H1 (cell line): ENCODE results near the gene SLC12A6. TPM values are rescaled to one million over a fixed set of nuclear protein-coding genes. Genes with fewer than 3 reads are reported as not detected.

Experiments
- CTCF ChIA-PET: fragments of 300-600 bp; sonication (Branson Sonifier 250); formaldehyde crosslinking; loops from one replicate; lab custom pipeline; 2021; ENCODE audit not compliant: partially characterized antibody; lab: Charles Lee
- POLR2A ChIA-PET: fragments of 300-600 bp; sonication (Branson Sonifier 250); formaldehyde crosslinking; loops from one replicate; lab custom pipeline; 2021; ENCODE audit warnings: inconsistent platforms; ENCODE audit not compliant: partially characterized antibody; lab: Charles Lee
- DNase-seq, 2 experiments: peaks; one replicate each; pipeline versions ENCODE4 v3.0.0 to v3.0.0-alpha.2; 2010 to 2022; ENCODE audit warnings: low spot score in 2 of 2, low read depth in 1 of 2, mixed read lengths in 1 of 2
- FAIRE-seq: peaks from 2 replicates; lab custom pipeline; 2011; peaks lifted over from hg19 to GRCh38; lab: Jason Lieb, UNC
- H2AFZ ChIP-seq: 2 replicates; pipeline ENCODE4 v1.8.1; 2012; ENCODE audit warnings: low read length, inconsistent platforms
- H2AK5ac ChIP-seq: 2 replicates; pipeline ENCODE4 v1.6.1; 2013; ENCODE audit warnings: low read depth, low read length
- H2BK120ac ChIP-seq: replicated peaks from 2 replicates; pipeline ENCODE3; 2013; ENCODE audit warnings: low read depth, low read length, inconsistent platforms
- H2BK12ac ChIP-seq: 2 replicates; pipeline ENCODE4 v1.6.1; 2013; ENCODE audit warnings: low read depth, low read length
- H2BK15ac ChIP-seq: 2 replicates; pipeline ENCODE4 v1.6.1; 2013; ENCODE audit warnings: low read length
- H2BK20ac ChIP-seq: 2 replicates; pipeline ENCODE4 v1.6.1; 2013; ENCODE audit warnings: low read length
- H2BK5ac ChIP-seq: 2 replicates; pipeline ENCODE4 v1.6.1; 2013; ENCODE audit warnings: low read depth, low read length
- H3K14ac ChIP-seq: 2 replicates; pipeline ENCODE4 v1.6.1; 2013; ENCODE audit warnings: inconsistent platforms; ENCODE audit not compliant: insufficient read length
- H3K18ac ChIP-seq: 2 replicates; pipeline ENCODE4 v1.6.1; 2013; ENCODE audit warnings: low read length; ENCODE audit errors: extremely low read depth
- H3K23ac ChIP-seq: 2 replicates; pipeline ENCODE4 v1.6.1; 2013; ENCODE audit warnings: inconsistent platforms; ENCODE audit not compliant: insufficient read length
- H3K23me2 ChIP-seq: 2 replicates; pipeline ENCODE4 v1.6.1; 2013; ENCODE audit warnings: low read depth, low read length
- H3K27ac ChIP-seq: 2 replicates; pipeline ENCODE4 v1.6.1; 2011; ENCODE audit warnings: low read depth, low read length, inconsistent platforms
- H3K27me3 ChIP-seq, 4 experiments: replicated peaks in 1 of 4; 1 replicate in 1 of 4; 2 replicates in 3 of 4; pipeline versions ENCODE4 v1.6.1 to v1.8.1; 2011 to 2013; ENCODE audit warnings: low read length in 3 of 4, mild to moderate bottlenecking in 3 of 4, inconsistent platforms in 2 of 4, mixed read lengths in 2 of 4, moderate library complexity in 1 of 4; ENCODE audit not compliant: control insufficient read depth in 3 of 4, insufficient read depth in 3 of 4; ENCODE audit errors: extremely low read depth in 1 of 4
- H3K36me3 ChIP-seq, 4 experiments: 2 replicates each; pipeline versions ENCODE4 v1.6.1 to v1.8.1; 2011 to 2013; ENCODE audit warnings: mild to moderate bottlenecking in 4 of 4, low read length in 3 of 4, moderate library complexity in 2 of 4, control low read depth in 1 of 4, inconsistent platforms in 1 of 4; ENCODE audit not compliant: insufficient read depth in 4 of 4, control insufficient read depth in 2 of 4
- H3K4ac ChIP-seq: replicated peaks from 2 replicates; pipeline ENCODE3; 2013; ENCODE audit warnings: low read length, low read depth, mixed read lengths, inconsistent platforms; ENCODE audit not compliant: insufficient read length
- H3K4me1 ChIP-seq, 4 experiments: replicated peaks in 1 of 4; 1 replicate in 1 of 4; 2 replicates in 3 of 4; pipeline versions ENCODE4 v1.6.1 to v1.8.1; 2011 to 2013; ENCODE audit warnings: low read length in 3 of 4, inconsistent platforms in 2 of 4, mixed read lengths in 1 of 4; ENCODE audit not compliant: insufficient read depth in 4 of 4, control insufficient read depth in 3 of 4
- H3K4me2 ChIP-seq, 2 experiments: 2 replicates each; pipeline versions ENCODE4 v1.6.1 to v1.8.1; 2011 to 2013; ENCODE audit warnings: low read depth in 2 of 2, low read length in 2 of 2, control low read depth in 1 of 2, inconsistent platforms in 1 of 2, mild to moderate bottlenecking in 1 of 2; ENCODE audit not compliant: insufficient read depth in 1 of 2
- H3K4me3 ChIP-seq, 4 experiments: fragments of 200-600, 300-600 bp in 1 of 4; sonication (generic), shearing (Covaris generic), sonication (Bioruptor Twin) in 1 of 4; 2 replicates each; pipeline versions ENCODE4 v1.5.1 to v1.8.1; 2011 to 2016; ENCODE audit warnings: low read length in 4 of 4, low read depth in 3 of 4, control low read depth in 2 of 4, inconsistent platforms in 2 of 4, mild to moderate bottlenecking in 2 of 4, mixed read lengths in 1 of 4, moderate library complexity in 1 of 4; ENCODE audit not compliant: insufficient read depth in 2 of 4; ENCODE audit errors: extremely low read depth in 1 of 4
- H3K56ac ChIP-seq: replicated peaks from 2 replicates; pipeline ENCODE3; 2013; ENCODE audit warnings: low read depth, mild to moderate bottlenecking, mixed read lengths, low read length, inconsistent platforms; ENCODE audit not compliant: insufficient read length
- H3K79me1 ChIP-seq: 2 replicates; pipeline ENCODE4 v1.6.1; 2013; ENCODE audit warnings: low read depth, low read length, control low read depth
- H3K79me2 ChIP-seq, 2 experiments: 2 replicates each; pipeline versions ENCODE4 v1.6.1 to v1.8.1; 2012 to 2013; ENCODE audit warnings: low read length in 2 of 2, mild to moderate bottlenecking in 2 of 2, inconsistent platforms in 1 of 2; ENCODE audit not compliant: insufficient read depth in 2 of 2, control insufficient read depth in 1 of 2
- H3K9ac ChIP-seq, 4 experiments: replicated peaks in 1 of 4; 1 replicate in 1 of 4; 2 replicates in 3 of 4; pipeline versions ENCODE4 v1.6.1 to v1.8.1; 2011 to 2013; ENCODE audit warnings: low read depth in 3 of 4, low read length in 3 of 4, control low read depth in 2 of 4, mild to moderate bottlenecking in 2 of 4, moderate library complexity in 2 of 4, inconsistent platforms in 1 of 4; ENCODE audit errors: extremely low read depth in 1 of 4
- H3K9me3 ChIP-seq, 2 experiments: 2 replicates each; pipeline versions ENCODE4 v1.6.1 to v1.8.1; 2012 to 2013; ENCODE audit warnings: mild to moderate bottlenecking in 2 of 2, moderate library complexity in 2 of 2, control low read depth in 1 of 2, inconsistent platforms in 1 of 2, low read depth in 1 of 2, low read length in 1 of 2, mixed read lengths in 1 of 2; ENCODE audit not compliant: insufficient read depth in 2 of 2
- H4K20me1 ChIP-seq, 2 experiments: replicated peaks in 1 of 2; 2 replicates each; pipeline versions ENCODE3 to v1.8.1; 2011 to 2013; ENCODE audit warnings: inconsistent platforms in 2 of 2, low read length in 2 of 2, mild to moderate bottlenecking in 1 of 2; ENCODE audit not compliant: insufficient read depth in 2 of 2, control insufficient read depth in 1 of 2
- H4K5ac ChIP-seq: 2 replicates; pipeline ENCODE4 v1.6.1; 2013; ENCODE audit warnings: low read length, low read depth, mixed read lengths, inconsistent platforms; ENCODE audit not compliant: insufficient read length
- H4K8ac ChIP-seq: 2 replicates; pipeline ENCODE4 v1.8.0; 2013; ENCODE audit warnings: mild to moderate bottlenecking, moderate library complexity, low read length, inconsistent platforms; ENCODE audit not compliant: insufficient read depth; ENCODE audit errors: extremely low read depth
- H4K91ac ChIP-seq: replicated peaks from 2 replicates; pipeline ENCODE3; 2013; ENCODE audit warnings: low read length, mixed read lengths, inconsistent platforms; ENCODE audit not compliant: insufficient read length
- BCL11A ChIP-seq, 2 experiments: IDR thresholded peaks; one replicate each; pipeline ENCODE4 v1.6.1; 2011; ENCODE audit warnings: low read depth in 2 of 2, low read length in 2 of 2, mild to moderate bottlenecking in 2 of 2
- CEBPB ChIP-seq: IDR thresholded peaks from 2 replicates; pipeline ENCODE4 v1.6.1; 2012; ENCODE audit warnings: low read depth, low read length
- EZH2 ChIP-seq: fragments of 200-600 bp; sonication (generic); IDR thresholded peaks from 2 replicates; pipeline ENCODE4 v1.7.1; 2012; ENCODE audit warnings: low read depth, mild to moderate bottlenecking, moderate library complexity, low read length, inconsistent platforms; ENCODE audit not compliant: severe bottlenecking
- KDM1A ChIP-seq: fragments of 200-600, 300-600 bp; sonication (generic); IDR thresholded peaks from 2 replicates; pipeline ENCODE4 v1.7.1; 2016; ENCODE audit warnings: mild to moderate bottlenecking, low read length, borderline replicate concordance
- PHF8 ChIP-seq: fragments of 200-600 bp; sonication (generic); conservative IDR thresholded peaks from 2 replicates; pipeline ENCODE4 v1.7.1; 2012; ENCODE audit warnings: low read depth, mild to moderate bottlenecking, inconsistent platforms, low read length, moderate library complexity
- RAD21 ChIP-seq, 2 experiments: IDR thresholded peaks in 1 of 2; conservative IDR thresholded peaks in 1 of 2; 2 replicates each; pipeline ENCODE4 v1.6.1; 2011; ENCODE audit warnings: low read depth in 2 of 2, low read length in 2 of 2, improper control_type of control experiment in 1 of 2, inconsistent platforms in 1 of 2, mild to moderate bottlenecking in 1 of 2, moderate library complexity in 1 of 2
- SIN3A ChIP-seq, 2 experiments: IDR thresholded peaks in 1 of 2; conservative IDR thresholded peaks in 1 of 2; 2 replicates each; pipeline ENCODE4 v1.6.1; 2011 to 2012; ENCODE audit warnings: low read length in 2 of 2, improper control_type of control experiment in 1 of 2, low read depth in 1 of 2, mild to moderate bottlenecking in 1 of 2
- SIX5 ChIP-seq: IDR thresholded peaks from 2 replicates; pipeline ENCODE4 v1.6.1; 2011; ENCODE audit warnings: mild to moderate bottlenecking, low read depth, low read length
- SP2 ChIP-seq: IDR thresholded peaks from 2 replicates; pipeline ENCODE4 v1.6.1; 2012; ENCODE audit warnings: mild to moderate bottlenecking, low read length, inconsistent platforms
- TAF1 ChIP-seq: IDR thresholded peaks from 2 replicates; pipeline ENCODE4 v1.6.1; 2011; ENCODE audit warnings: mild to moderate bottlenecking, low read depth, low read length
- WGBS, 2 experiments: shearing (Covaris generic) in 1 of 2; methylation state at CpG; one replicate each; pipeline versions ENCODE4 v1.1.6 to v1.1.7; 2013 to 2015; ENCODE audit warnings: low lambda C conversion rate in 2 of 2, mixed read lengths in 2 of 2, inconsistent platforms in 1 of 2, low coverage in 1 of 2, missing lambda C conversion rate in 1 of 2; ENCODE audit not compliant: insufficient replicate concordance in 2 of 2, insufficient coverage in 1 of 2, insufficient read length in 1 of 2; ENCODE audit errors: extremely low coverage in 1 of 2, missing lambda C conversion rate in 1 of 2; 5-methylcytosine and 5-hydroxymethylcytosine counted together
- polyA plus RNA-seq, 7 experiments: library from polyadenylated mRNA; depleted of rRNA in 3 of 7; stranded (reverse) in 5 of 7; unstranded in 2 of 7; fragments of >200 nt in 5 of 7; fragments of 200-250 nt in 2 of 7; gene quantifications; 1 replicate in 5 of 7; 2 replicates in 1 of 7; 4 replicates in 1 of 7; pipeline versions ENCODE4 v1.2.1 to v1.2.3, GENCODE V29; 2011 to 2013; ENCODE audit warnings: missing spikeins in 2 of 7, mixed read lengths in 2 of 7
- total RNA-seq: library from RNA; stranded (reverse); fragmentation: NEBNext Ultra II Directional; extraction: Animal tissue kit (Norgen Biotek cat#: 25700); gene quantifications from 2 replicates; pipeline ENCODE4 v1.2.1, GENCODE V29; 2021

The SLC12A6 gene
- total and polyA plus RNA-seq, 2 of the 8 experiments (the other 6 are each of a cell fraction or from before 2014, with no cell fraction given), result 9.2 to 11.1 TPM

DNA sequence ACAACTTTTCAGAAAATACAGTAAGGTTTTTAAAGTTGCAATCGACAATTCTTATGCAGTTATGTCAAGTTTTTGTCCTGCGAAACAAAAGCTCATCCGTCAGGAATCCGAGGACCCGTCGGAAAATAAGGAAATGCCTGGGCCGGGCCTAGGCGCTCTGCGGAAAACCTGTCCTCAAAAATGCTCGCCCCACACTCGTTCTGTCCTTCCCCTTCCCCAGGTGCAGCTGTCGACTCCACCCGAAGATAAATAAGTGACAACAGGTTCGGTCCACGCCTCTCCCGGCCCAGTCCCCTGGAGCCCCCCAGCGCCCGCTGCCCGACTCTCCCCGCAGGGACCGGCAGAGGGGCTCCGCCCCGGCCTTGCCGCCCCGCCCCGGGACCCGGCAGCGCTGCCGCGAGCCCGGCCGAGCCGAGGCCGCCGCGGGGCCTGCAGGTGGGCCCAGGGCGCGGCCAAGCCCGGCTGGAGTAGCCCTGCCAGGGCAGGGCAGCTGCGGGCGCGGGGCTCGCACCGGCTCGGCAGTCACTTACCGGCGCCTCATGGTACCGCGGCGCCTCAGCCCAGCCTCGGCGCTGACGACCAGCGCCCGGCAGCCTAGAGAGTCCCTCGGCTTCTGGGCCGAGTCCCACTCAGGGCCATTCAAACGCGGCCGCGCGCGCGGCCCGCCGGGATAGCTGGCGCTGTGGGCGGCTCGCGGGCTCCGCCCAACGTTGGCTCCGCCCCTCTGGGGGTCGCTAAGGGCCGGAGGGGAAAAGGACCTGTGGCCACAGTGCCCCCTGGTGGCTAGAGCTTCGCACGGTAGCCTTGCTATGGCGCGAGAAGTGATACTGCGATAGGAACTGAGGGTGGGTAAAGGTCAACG, 127.9 kb downstream of the SLC12A6 start, which contains the start of gene KATNBL1:
TSS of gene KATNBL1 (minus strand) at position 676 of the 862 bp plus-strand sequence. CDS start 46,420 bp downstream, outside the sequence.
- Histone ChIP-seq H4K5ac (no peak within 1 kb of the TSS), H3K36me3 (no peaks in the 10 kb centered on the region), H2AK5ac (0 out of 2 replicates have a peak within 1 kb of the TSS, but pooled peaks have one; percentile 7), H3K18ac (no peak within 1 kb of the TSS), H2BK5ac (no peak within 1 kb of the TSS; the same call in 1 of the 2 replicates), H3K4me2 (peak within 1 kb of the TSS; percentile 50 to 65), H3K56ac (no peak within 1 kb of the TSS), H3K79me2 (peaks cover 4 to 48% of the 10 kb centered on the region in 2 experiments), H4K91ac (no peak within 1 kb of the TSS), H2BK12ac (no peak within 1 kb of the TSS; the same call in 1 of the 2 replicates), H2BK120ac (no peak within 1 kb of the TSS), H3K27ac (peak within 1 kb of the TSS; percentile 84; the same call in 1 of the 2 replicates), H3K4me1 (peaks cover 5 to 16% (median 15%) of the 10 kb centered on the region in 4 experiments; a peak in 5 of 7 replicates), H3K27me3 (no peaks in the 10 kb centered on the region), H3K9ac (peak within 1 kb of the TSS; percentile 38 to 92 (median 81); a peak in 6 of 7 replicates), H3K23me2 (peaks cover 2% of the 10 kb centered on the region; the same call in 1 of the 2 replicates), H2AFZ (no peak within 1 kb of the TSS), H2BK20ac (no peak within 1 kb of the TSS), H2BK15ac (no peak within 1 kb of the TSS), H4K20me1 (no peaks in the 10 kb centered on the region), H3K9me3 (no peaks in the 10 kb centered on the region), H3K4me3 (peak within 1 kb of the TSS; percentile 45 to 93 (median 73)), H3K79me1 (no peaks in the 10 kb centered on the region), H4K8ac (peak within 1 kb of the TSS; percentile 88), H3K23ac (no peak within 1 kb of the TSS), H3K14ac (no peak within 1 kb of the TSS), H3K4ac (no peak within 1 kb of the TSS)
- 3% methylated on average over 57 of the region's 81 CpGs; no CpG with 5 or more reads in 1 of the 2 experiments for WGBS, 2 experiments
- CTCF ChIA-PET, result interaction anchor here (0.7 to 6.8 kb wide), 20 partner anchors 13 to 148 kb away, joined by 3 to 74 read pairs (median 3); no protein-coding TSS in a partner anchor
- POLR2A ChIA-PET, result interaction anchor here (0.6 to 2.4 kb wide), 23 partner anchors 8 to 1077 kb away, joined by 3 to 15 read pairs (median 4); partner anchors contain the start of genes EMC4, EMC7, LPCAT4 and PGBD4
- peak; percentile 84 to 99 for DNase-seq
- FAIRE-seq, result peak; percentile 82
- TF ChIP-seq BCL11A (IDR thresholded peaks at IDR 0.05; ENCODE audit: low read depth in 2 of 2, low read length in 2 of 2), result no peak
- TF ChIP-seq SIX5, result no peak
- TF ChIP-seq KDM1A, result no peak
- peak; percentile 85 to 91 for TF ChIP-seq RAD21 (IDR thresholded peaks at IDR 0.05 in 1 of 2, conservative IDR thresholded peaks at IDR 0.05 in 1 of 2; ENCODE audit: low read depth in 2 of 2, low read length in 2 of 2)
- TF ChIP-seq EZH2, result no peak
- 0 out of 4 replicates have a peak, but pooled peaks have one; percentile 21 to 45 for TF ChIP-seq SIN3A (conservative IDR thresholded peaks at IDR 0.05 in 1 of 2, IDR thresholded peaks at IDR 0.05 in 1 of 2; ENCODE audit: low read depth in 1 of 2, low read length in 2 of 2)
- peak; percentile 98 for TF ChIP-seq PHF8
- no peak for TF ChIP-seq CEBPB
- peak; percentile 95 for TF ChIP-seq TAF1
- no peak for TF ChIP-seq SP2
